Neural cell (in vitro differentiated cells): ENCODE results near the gene NDUFB8. TPM values are rescaled to one million over a fixed set of nuclear protein-coding genes. Genes with fewer than 3 reads are reported as not detected.
A peak's percentile ranks its signal among the peaks of the same experiment; 100 is the strongest.

Experiments
- H2AFZ ChIP-seq: fragments of 200-600, 300-800 bp; sonication (generic), shearing (Covaris generic); 2 replicates; pipeline ENCODE4 v1.6.0; 2014; ENCODE audit warnings: low read depth, mild to moderate bottlenecking, antibody characterized with exemption, low read length, moderate library complexity
- H3F3A ChIP-seq: fragments of 200-600 bp; shearing (Covaris generic); 2 replicates; pipeline ENCODE4 v1.6.1; 2016; ENCODE audit warnings: mild to moderate bottlenecking, moderate library complexity, mixed read lengths, antibody characterized with exemption, low read length; ENCODE audit not compliant: insufficient read depth, poor library complexity, severe bottlenecking
- H3K27ac ChIP-seq: fragments of 200-600, 300-800 bp; sonication (generic), shearing (Covaris generic); 2 replicates; pipeline ENCODE4 v1.5.1; 2014; ENCODE audit warnings: mild to moderate bottlenecking, low read length, moderate library complexity
- H3K27me3 ChIP-seq: fragments of 300-800, 200-600 bp; sonication (generic), shearing (Covaris generic); 2 replicates; pipeline ENCODE4 v1.6.0; 2014; ENCODE audit warnings: mild to moderate bottlenecking, low read depth, low read length, moderate library complexity; ENCODE audit not compliant: insufficient read depth
- H3K36me3 ChIP-seq: fragments of 300-800, 200-600 bp; sonication (generic), shearing (Covaris generic); 2 replicates; pipeline ENCODE4 v1.5.1; 2014; ENCODE audit warnings: mild to moderate bottlenecking, antibody characterized with exemption, low read length, moderate library complexity; ENCODE audit not compliant: insufficient read depth
- H3K4me2 ChIP-seq: fragments of 300-800, 200-600 bp; sonication (generic), shearing (Covaris generic); 2 replicates; pipeline ENCODE4 v1.6.0; 2014; ENCODE audit warnings: mild to moderate bottlenecking, low read length
- H3K4me3 ChIP-seq: fragments of 300-800, 200-600 bp; sonication (generic), shearing (Covaris generic); 2 replicates; pipeline ENCODE4 v1.5.1; 2014; ENCODE audit warnings: mild to moderate bottlenecking, low read length, moderate library complexity
- H3K79me2 ChIP-seq: fragments of 200-600 bp; shearing (Covaris generic); replicated peaks from 2 replicates; pipeline ENCODE4 v1.6.0; 2014; ENCODE audit warnings: mild to moderate bottlenecking, low read length, moderate library complexity; ENCODE audit not compliant: insufficient read depth
- H3K9ac ChIP-seq: fragments of 300-800, 200-600 bp; sonication (generic), shearing (Covaris generic); 2 replicates; pipeline ENCODE4 v1.6.1; 2016; ENCODE audit warnings: mild to moderate bottlenecking, low read length, mixed read lengths
- H3K9me2 ChIP-seq: fragments of 200-600 bp; shearing (Covaris generic); 2 replicates; pipeline ENCODE4 v1.6.1; 2016; ENCODE audit warnings: mild to moderate bottlenecking, low read length, mixed read lengths; ENCODE audit not compliant: insufficient read depth
- H3K9me3 ChIP-seq: fragments of 200-600, 300-800 bp; sonication (generic), shearing (Covaris generic); 2 replicates; pipeline ENCODE4 v1.6.1; 2016; ENCODE audit warnings: mild to moderate bottlenecking, mixed run types, low read length, moderate library complexity, mixed read lengths
- H4K20me1 ChIP-seq: fragments of 200-600 bp; shearing (Covaris generic); 2 replicates; pipeline ENCODE4 v1.6.1; 2016; ENCODE audit warnings: mild to moderate bottlenecking, mixed run types; ENCODE audit not compliant: insufficient read depth
- EP300 ChIP-seq: fragments of 450-650 bp; conservative IDR thresholded peaks from 2 replicates; pipeline ENCODE4 v1.6.1; 2014; ENCODE audit warnings: antibody characterized with exemption, mild to moderate bottlenecking, moderate library complexity; ENCODE audit not compliant: poor library complexity, severe bottlenecking
- EZH2 ChIP-seq: fragments of 200-600, 300-800 bp; shearing (Covaris generic), sonication (generic); IDR thresholded peaks from 2 replicates; pipeline ENCODE4 v1.6.1; 2014; ENCODE audit warnings: antibody characterized with exemption, low read length, borderline replicate concordance, mild to moderate bottlenecking; ENCODE audit not compliant: insufficient read depth, poor library complexity, severe bottlenecking
- MXI1 ChIP-seq: fragments of 450-650 bp; conservative IDR thresholded peaks from 2 replicates; pipeline ENCODE4 v1.6.1; 2014; ENCODE audit warnings: antibody characterized with exemption, mild to moderate bottlenecking; ENCODE audit not compliant: poor library complexity, severe bottlenecking
- POLR2AphosphoS5 ChIP-seq: IDR thresholded peaks from 2 replicates; pipeline ENCODE4 v1.6.1; 2012
- RAD21 ChIP-seq: fragments of 450-650 bp; conservative IDR thresholded peaks from 2 replicates; pipeline ENCODE4 v1.6.1; 2014; ENCODE audit warnings: antibody characterized with exemption, mild to moderate bottlenecking, moderate library complexity
- SMC3 ChIP-seq: fragments of 450-650 bp; conservative IDR thresholded peaks from 2 replicates; pipeline ENCODE4 v1.6.1; 2014; ENCODE audit warnings: antibody characterized with exemption, mild to moderate bottlenecking, moderate library complexity; ENCODE audit not compliant: poor library complexity
- TAF1 ChIP-seq: IDR thresholded peaks from 2 replicates; pipeline ENCODE4 v1.6.1; 2012; ENCODE audit warnings: low read depth
- polyA plus RNA-seq: library from polyadenylated mRNA; depleted of rRNA; stranded (reverse); fragments of >200 nt; gene quantifications from 2 replicates; pipeline ENCODE4 v1.2.3, GENCODE V29; 2014
- TF ChIP-seq, protein P1 (sequence below): fragments of 450-650 bp; IDR thresholded peaks from 2 replicates; pipeline ENCODE4 v1.5.1; 2014; ENCODE audit warnings: antibody characterized with exemption, mild to moderate bottlenecking, moderate library complexity; ENCODE audit not compliant: poor library complexity, severe bottlenecking
- TF ChIP-seq, protein P2 (sequence below): IDR thresholded peaks from 2 replicates; pipeline ENCODE4 v1.6.1; 2012; ENCODE audit warnings: borderline replicate concordance

The NDUFB8 gene
- polyA plus RNA-seq, 1 donor from 2014 or later: 407 TPM

- H3K9me3 ChIP-seq: no peaks in the 10 kb centered on the region
- H3K9me2 ChIP-seq: no peaks in the 10 kb centered on the region
- no peak overlapping the region for H3K27ac ChIP-seq
- H3K9ac ChIP-seq: no peak overlapping the region
- H4K20me1 ChIP-seq: no peaks in the 10 kb centered on the region
- H3K27me3 ChIP-seq: peaks cover 20% of the 10 kb centered on the region
- TF ChIP-seq POLR2AphosphoS5 (no peak), SMC3 (no peak), RAD21 (no peak), EP300 (no peak), TAF1 (no peak), MXI1 (no peak), EZH2 (no peak)
- TF ChIP-seq, protein P1, sequence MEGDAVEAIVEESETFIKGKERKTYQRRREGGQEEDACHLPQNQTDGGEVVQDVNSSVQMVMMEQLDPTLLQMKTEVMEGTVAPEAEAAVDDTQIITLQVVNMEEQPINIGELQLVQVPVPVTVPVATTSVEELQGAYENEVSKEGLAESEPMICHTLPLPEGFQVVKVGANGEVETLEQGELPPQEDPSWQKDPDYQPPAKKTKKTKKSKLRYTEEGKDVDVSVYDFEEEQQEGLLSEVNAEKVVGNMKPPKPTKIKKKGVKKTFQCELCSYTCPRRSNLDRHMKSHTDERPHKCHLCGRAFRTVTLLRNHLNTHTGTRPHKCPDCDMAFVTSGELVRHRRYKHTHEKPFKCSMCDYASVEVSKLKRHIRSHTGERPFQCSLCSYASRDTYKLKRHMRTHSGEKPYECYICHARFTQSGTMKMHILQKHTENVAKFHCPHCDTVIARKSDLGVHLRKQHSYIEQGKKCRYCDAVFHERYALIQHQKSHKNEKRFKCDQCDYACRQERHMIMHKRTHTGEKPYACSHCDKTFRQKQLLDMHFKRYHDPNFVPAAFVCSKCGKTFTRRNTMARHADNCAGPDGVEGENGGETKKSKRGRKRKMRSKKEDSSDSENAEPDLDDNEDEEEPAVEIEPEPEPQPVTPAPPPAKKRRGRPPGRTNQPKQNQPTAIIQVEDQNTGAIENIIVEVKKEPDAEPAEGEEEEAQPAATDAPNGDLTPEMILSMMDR: no peak
- TF ChIP-seq, protein P2, sequence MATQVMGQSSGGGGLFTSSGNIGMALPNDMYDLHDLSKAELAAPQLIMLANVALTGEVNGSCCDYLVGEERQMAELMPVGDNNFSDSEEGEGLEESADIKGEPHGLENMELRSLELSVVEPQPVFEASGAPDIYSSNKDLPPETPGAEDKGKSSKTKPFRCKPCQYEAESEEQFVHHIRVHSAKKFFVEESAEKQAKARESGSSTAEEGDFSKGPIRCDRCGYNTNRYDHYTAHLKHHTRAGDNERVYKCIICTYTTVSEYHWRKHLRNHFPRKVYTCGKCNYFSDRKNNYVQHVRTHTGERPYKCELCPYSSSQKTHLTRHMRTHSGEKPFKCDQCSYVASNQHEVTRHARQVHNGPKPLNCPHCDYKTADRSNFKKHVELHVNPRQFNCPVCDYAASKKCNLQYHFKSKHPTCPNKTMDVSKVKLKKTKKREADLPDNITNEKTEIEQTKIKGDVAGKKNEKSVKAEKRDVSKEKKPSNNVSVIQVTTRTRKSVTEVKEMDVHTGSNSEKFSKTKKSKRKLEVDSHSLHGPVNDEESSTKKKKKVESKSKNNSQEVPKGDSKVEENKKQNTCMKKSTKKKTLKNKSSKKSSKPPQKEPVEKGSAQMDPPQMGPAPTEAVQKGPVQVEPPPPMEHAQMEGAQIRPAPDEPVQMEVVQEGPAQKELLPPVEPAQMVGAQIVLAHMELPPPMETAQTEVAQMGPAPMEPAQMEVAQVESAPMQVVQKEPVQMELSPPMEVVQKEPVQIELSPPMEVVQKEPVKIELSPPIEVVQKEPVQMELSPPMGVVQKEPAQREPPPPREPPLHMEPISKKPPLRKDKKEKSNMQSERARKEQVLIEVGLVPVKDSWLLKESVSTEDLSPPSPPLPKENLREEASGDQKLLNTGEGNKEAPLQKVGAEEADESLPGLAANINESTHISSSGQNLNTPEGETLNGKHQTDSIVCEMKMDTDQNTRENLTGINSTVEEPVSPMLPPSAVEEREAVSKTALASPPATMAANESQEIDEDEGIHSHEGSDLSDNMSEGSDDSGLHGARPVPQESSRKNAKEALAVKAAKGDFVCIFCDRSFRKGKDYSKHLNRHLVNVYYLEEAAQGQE: no peak
- H3K36me3 ChIP-seq: no peaks in the 10 kb centered on the region
- no peak overlapping the region for H3K4me3 ChIP-seq
- H3K4me2 ChIP-seq: no peak overlapping the region
- no peaks in the 10 kb centered on the region for H3F3A ChIP-seq
- no peaks in the 10 kb centered on the region for H3K79me2 ChIP-seq
- H2AFZ ChIP-seq: no peak overlapping the region
These were observed 41.6 kb upstream of the NDUFB8 start for GRCh38 chr10:100571084-100571856.

DNA sequence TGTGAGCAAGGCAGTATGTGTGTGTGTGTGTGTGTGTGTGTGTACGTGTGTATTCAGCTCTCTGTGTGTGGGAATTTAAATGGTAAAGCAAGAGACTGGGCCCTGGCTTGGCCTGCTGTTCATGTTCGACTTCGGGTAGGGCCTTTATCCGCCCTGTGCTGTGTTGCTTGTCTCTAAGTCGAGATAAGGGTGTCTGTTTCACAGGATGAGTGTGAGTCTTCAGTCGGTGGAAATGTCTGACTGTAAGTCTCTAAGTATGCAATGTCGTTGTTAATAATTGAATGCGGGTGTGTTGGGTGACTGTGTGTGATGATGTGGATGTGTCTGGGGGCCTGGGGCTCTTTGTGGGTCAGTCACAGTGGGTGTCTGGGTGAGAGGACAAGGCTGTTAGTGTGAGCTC, 40.8 kb upstream of the NDUFB8 start:
- Histone ChIP-seq H4K20me1 (no peaks in the 10 kb centered on the region), H3K27me3 (peaks cover 20% of the 10 kb centered on the region), H3K27ac (no peak overlapping the region), H3K4me3 (peak overlapping the region; percentile 58), H3K79me2 (no peaks in the 10 kb centered on the region), H3K9me2 (no peaks in the 10 kb centered on the region), H3K9me3 (no peaks in the 10 kb centered on the region), H3K4me2 (no peak overlapping the region), H3K9ac (peak overlapping the region; percentile 38), H3F3A (no peaks in the 10 kb centered on the region), H2AFZ (no peak overlapping the region), H3K36me3 (no peaks in the 10 kb centered on the region)
- TF ChIP-seq, protein P1: no peak
- TF ChIP-seq EZH2 (no peak), EP300 (no peak), MXI1 (no peak), SMC3 (no peak), TAF1 (no peak), RAD21 (no peak), POLR2AphosphoS5 (no peak)
- TF ChIP-seq, protein P2: no peak
